Stimulated activated CD4-positive, alpha-beta T cell treated with anti-CD3 and anti-CD28 coated beads, Interleukin-2, amount 100 ng/mL, for 48 hours (primary cell): Measurements from ENCODE around the gene SNX32.
A peak's percentile ranks its signal among the peaks of the same experiment; 100 is the strongest.

Source experiments
- DNase-seq, 2 donors: peaks; one replicate each; pipeline ENCODE4 v3.0.0-alpha.2; 2020

The SNX32 gene

DNA sequence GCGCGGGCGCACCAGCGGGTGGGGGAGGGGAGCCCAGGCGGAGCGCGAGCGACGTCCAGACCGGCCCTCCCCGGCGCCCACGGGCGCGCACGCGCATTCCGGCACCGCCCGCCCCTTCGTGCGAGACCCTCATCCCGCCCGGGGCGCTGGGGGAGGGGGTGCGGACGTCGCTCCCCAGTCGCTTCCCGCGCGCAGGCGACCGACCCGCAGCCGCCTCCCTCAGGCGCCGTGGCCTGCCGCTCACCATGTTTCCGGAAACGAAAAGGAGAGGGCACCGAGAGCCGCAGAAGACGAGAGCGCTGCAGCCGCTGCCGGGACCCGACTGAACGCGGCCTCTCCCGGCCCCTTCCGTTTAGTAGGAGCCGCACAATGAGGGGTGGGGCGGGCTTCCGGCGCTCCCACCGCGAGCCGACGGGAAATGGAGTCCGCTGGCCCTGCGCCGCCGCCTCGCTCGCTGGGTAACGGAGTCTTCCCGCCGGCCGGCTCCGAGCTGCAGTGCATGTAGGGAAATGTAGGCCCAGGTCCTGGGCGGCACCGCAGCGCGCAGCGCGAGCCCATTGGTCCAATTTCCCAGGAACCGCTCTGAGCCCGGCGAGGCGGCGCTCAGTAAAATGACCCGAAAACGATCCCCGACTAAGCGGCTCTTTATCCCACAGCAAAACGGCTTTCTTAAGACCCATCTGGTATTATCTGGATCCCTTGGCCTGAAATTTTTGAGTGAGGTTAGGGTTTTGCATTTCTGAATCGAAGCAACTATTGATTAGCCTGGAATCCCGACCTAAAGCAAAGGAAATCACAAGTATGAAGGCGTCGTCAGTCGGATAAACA lies 24.3 kb downstream of the SNX32 start, which contains the start of gene CFL1:
CFL1 (minus strand) TSS at position 328 of the 828 bp plus-strand sequence; CDS start at position 247, 81 bp downstream.
- DNase-seq, result peak; percentile 94 to 95

DNA sequence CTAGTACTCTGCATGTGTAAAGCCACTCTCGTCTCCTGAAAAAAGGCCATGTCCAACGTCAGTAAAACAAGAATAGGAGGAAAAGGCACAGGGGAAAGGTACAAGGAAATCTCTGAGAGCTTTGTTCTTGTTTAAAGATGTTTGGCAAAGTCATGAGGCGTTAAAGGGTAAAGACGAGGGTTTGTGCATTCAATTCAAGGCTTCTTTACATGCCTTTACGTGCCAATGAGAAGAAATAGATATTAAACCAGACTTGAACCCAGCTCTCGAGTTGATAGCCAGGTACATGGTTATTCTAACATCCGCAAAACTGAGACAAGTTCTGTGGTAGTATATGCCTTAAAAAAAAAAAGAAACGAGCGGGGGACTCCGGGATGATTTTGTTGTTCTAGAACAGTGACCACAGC lies 24.9 kb downstream of the SNX32 start:
- no peak for DNase-seq

DNA sequence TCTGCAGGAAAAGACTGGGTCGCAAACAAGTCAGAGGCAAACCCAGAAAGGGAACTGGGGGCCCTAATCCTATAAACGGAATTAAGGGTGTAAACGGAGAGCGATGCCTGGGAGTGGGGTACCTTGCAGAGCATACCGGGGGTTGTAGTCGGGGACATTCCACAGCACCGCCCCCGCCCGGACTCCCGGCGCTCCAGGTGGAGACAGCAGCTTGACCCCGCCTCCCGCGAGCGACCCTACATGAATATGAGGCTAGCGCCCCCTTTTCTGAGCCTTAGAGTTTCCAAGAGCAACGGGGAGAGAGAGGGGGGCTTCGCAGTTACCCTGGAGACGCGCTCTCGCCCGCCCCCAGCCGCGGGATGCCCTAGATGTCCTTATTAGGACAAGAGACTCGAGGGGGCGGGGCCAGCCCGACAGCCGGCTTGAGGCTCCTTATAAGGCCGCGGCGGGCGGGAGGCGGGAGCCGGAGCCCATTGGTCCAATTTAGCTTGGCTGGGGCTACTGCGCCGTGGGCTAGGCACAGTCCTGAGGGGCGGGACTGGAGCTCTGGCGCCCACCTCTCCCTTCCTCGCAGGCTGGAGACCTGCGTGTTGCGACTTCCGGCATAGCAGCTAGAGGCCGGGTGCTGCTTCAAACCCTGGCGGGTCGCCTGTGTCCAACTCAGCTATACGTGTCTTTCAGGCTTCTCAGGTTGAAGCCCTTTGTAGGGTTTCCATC lies 25.5 kb downstream of the SNX32 start:
- DNase-seq, result peak; percentile 95 to 97

DNA sequence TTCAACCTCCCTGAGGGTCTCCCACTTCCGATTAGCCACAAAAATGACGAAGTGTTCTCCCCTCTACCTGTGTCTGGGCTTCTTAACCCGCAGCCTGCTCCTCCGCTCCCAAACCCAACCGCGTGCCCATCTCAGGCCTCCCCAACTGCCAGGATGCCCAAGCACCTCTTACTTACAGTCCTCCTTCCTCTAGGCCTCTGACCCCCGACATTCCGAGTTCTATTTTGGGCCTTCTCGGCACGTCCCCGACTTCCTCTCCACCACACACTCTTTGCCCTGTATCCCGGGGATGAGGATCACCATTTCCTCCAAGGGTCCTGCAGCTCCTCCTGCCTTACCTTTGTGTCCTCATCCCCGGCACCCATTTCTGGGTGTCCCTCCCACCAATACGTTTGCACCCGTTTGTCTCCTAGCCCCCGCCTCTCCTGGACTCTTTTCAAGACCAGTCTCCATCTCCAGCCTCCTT lies 26.1 kb downstream of the SNX32 start:
- DNase-seq, result peak; percentile 46 to 50

DNA sequence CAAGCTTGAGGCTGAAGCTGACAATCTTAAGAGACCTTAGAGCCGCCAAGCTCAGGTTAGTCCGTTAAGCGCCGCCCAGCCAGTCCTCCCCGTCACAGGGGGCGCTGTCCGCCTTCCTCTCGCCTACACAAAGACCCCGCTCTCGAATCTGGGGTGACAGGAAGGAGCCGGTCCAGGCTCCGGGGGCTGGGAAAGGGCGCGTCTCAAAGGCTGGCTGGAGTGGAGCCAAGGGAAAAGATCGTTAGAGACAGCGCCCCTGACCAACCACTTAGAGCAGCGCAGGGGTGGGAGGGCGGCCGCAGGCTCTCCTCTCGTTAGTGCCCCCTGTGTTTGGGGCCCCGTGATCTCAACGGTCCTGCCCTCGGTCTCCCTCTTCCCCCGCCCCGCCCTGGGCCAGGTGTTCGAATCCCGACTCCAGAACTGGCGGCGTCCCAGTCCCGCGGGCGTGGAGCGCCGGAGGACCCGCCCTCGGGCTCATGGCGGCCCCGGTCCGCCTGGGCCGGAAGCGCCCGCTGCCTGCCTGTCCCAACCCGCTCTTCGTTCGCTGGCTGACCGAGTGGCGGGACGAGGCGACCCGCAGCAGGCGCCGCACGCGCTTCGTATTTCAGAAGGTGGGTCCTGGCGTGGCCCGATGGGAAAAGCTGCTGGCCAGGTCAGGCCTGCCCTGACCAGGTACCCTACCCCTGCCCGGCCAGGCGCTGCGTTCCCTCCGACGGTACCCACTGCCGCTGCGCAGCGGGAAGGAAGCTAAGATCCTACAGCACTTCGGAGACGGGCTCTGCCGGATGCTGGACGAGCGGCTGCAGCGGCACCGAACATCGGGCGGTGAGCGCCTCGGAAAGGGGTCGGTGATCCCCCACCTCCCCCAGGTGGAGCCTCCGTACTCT lies 26.8 kb downstream of the SNX32 start, which contains the start of gene MUS81:
MUS81 (plus strand) TSS at position 156 of the 887 bp plus-strand sequence; CDS start at position 477, 321 bp downstream.
- peak; percentile 94 to 96 for DNase-seq

DNA sequence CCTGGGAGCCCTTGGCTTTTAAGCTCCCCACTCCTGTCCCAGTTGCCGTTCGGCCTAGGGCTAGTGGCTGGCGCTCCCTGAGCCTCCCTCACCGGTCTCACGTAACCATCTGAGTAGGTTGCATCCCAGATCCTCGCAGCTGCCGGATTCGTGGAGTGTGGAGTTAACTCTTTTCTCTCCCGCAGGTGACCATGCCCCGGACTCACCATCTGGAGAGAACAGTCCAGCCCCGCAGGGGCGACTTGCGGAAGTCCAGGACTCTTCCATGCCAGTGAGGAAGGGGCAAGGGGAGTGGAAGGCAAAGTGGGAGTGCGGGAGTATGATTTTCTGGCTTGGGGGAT lies 27.4 kb downstream of the SNX32 start:
- DNase-seq, result no peak

DNA sequence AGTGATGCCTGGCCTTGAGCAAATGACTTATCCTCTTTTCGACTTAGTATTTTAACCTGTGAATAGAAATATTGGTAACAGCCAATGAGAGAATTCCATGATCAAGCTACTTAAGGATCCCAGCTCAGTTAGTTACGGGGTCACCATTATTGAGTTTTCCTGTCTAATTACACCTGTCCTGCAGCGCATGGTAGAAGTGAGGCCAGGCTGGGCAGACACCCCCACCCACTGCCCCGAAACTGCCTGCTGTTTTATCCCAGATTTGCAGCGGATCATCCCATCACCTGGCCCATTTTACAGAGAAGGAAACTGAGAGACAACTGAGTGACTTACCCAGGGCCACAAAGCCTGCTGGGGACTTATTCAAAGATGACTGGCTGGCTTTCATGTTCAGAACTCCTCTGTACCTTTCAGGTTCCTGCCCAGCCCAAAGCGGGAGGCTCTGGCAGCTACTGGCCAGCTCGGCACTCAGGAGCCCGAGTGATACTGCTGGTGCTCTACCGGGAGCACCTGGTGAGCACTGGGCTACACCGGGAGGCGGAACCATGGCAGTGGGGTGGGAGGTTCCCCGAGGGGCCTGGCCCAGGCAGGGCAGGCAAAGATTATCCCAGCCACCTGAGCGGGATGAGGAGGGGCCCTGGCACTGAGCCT lies 27.9 kb downstream of the SNX32 start:
- no peak for DNase-seq

DNA sequence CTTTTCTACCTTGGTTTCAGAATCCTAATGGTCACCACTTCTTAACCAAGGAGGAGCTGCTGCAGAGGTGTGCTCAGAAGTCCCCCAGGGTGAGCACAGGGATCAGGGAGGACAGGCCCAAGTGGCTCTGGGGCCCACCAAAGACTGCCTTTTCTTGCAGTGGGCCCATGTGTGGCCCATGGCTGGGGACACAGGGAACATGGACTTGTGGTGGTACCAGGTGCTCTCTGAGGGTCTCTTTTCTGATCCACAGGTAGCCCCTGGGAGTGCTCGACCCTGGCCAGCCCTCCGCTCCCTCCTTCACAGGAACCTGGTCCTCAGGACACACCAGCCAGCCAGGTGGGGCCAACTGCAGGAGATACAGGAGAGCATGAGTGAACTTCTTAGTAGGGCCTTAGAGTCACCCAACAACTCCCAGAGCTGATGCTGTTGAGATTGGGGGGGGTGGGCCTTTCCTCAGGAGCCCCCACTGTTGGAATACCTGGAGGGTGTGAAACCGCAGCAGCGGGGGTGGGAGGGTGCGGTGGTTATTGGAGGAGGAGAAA lies 28.5 kb downstream of the SNX32 start:
- DNase-seq, result no peak

DNA sequence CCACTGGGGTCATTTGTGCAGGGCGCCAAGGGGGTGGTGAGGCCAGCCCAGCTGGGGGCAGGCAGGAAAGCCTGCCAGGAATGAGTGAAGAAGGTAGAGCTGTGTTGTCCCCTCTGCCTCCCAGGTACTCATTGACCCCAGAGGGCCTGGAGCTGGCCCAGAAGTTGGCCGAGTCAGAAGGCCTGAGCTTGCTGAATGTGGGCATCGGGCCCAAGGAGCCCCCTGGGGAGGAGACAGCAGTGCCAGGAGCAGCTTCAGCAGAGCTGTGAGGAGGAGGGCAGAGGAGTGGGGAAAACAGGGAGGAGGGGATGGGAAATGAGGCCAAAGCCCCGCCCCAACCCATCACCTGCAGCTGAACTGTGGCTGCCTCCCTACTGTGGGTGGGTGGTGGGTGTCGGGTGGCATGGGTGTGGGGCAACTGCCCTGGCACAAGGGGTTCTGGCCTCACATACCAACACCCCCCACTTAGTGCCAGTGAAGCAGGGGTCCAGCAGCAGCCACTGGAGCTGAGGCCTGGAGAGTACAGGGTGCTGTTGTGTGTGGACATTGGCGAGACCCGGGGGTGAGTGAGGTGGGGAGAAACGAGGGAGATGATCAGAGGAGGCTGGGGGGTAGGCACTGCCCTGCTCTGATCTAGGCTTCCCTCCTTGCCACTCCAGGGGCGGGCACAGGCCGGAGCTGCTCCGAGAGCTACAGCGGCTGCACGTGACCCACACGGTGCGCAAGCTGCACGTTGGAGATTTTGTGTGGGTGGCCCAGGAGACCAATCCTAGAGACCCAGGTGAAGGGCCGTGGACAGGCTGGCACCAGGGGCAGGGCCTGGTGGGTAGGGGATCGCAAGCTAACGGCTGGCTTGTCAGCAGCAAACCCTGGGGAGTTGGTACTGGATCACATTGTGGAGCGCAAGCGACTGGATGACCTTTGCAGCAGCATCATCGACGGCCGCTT lies 29.5 kb downstream of the SNX32 start:
- no peak for DNase-seq

DNA sequence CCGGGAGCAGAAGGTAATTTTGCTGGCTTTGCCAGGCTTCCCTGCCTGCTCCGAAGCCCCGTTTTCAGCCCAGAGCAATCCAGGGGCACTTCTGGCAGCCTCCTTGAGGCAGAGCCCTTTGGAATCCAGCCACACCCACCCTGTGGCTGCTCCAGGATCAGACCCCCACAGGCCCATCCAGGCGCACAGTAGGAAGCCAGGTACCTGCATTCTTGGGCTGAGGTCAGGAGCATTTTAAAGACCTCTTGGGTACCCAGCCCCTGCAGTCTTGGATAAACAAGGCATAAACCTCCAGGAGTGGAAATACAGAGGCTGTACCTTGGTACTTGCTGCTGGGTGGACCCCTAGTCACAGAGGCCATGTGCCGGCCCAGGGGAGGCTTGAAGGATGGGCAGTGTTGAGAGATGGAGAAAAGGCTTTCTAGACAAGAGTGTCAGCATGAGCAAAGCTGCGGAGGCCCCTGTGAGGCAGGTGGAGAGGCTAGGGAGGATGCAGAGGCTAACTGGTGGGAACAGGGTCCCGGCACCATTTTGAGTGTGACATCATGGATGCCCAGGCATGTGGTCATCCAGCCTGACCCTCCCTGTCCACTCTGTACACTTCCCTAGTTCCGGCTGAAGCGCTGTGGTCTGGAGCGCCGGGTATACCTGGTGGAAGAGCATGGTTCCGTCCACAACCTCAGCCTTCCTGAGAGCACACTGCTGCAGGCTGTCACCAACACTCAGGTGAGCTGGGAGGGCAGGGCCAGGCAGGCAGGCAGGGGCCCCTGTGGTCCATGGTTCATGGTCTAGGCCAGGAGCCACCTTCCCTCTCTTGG lies 30.3 kb downstream of the SNX32 start:
- no peak for DNase-seq

DNA sequence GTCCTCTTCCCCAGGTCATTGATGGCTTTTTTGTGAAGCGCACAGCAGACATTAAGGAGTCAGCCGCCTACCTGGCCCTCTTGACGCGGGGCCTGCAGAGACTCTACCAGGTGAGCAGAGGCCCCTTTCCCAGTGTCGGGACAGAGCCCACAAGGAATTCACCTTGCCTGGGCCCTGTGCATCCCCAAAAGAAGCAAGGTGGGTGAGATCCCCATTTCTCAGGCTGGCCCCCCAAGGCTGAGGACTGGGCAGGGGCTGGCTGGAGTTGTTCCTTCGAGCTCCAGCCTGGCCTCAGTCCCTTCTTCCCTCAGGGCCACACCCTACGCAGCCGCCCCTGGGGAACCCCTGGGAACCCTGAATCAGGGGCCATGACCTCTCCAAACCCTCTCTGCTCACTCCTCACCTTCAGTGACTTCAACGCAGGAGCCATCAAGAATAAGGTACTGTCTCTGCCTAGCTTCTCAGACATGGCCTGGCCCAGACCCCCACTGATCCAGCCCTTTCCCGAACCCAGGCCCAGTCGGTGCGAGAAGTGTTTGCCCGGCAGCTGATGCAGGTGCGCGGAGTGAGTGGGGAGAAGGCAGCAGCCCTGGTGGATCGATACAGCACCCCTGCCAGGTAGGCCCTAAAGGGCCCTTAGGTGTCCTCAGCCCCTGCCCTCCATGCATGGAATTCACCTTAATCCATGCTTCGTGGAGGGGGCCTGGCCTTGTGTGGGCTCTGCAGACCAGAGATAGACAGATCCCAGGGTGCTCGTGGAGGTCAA lies 31.1 kb downstream of the SNX32 start:
- no peak for DNase-seq

DNA sequence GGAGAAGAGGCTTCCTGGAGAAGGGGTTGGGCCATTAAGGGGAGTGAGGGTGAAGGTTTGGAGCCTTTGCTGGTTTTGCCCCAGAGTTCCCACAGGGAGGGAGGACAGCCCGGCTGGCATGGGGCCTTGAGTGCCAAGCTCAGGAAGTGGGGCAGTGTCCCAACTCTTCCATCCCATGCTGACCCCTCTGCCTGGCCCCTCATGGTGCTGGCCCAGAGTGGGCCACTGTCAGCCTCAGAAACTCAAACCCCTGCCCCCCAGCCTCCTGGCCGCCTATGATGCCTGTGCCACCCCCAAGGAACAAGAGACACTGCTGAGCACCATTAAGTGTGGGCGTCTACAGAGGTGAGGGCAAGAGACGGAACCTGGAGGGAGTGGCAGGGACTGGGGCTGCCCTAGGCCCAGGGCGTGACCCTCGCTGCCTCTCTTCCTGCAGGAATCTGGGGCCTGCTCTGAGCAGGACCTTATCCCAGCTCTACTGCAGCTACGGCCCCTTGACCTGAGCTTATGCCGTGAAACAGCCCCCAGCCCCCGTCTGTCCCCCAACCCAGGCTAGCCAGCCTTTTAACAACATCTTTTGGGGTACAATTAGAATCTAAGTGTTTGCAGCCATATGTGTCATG lies 31.9 kb downstream of the SNX32 start:
- DNase-seq, result no peak

DNA sequence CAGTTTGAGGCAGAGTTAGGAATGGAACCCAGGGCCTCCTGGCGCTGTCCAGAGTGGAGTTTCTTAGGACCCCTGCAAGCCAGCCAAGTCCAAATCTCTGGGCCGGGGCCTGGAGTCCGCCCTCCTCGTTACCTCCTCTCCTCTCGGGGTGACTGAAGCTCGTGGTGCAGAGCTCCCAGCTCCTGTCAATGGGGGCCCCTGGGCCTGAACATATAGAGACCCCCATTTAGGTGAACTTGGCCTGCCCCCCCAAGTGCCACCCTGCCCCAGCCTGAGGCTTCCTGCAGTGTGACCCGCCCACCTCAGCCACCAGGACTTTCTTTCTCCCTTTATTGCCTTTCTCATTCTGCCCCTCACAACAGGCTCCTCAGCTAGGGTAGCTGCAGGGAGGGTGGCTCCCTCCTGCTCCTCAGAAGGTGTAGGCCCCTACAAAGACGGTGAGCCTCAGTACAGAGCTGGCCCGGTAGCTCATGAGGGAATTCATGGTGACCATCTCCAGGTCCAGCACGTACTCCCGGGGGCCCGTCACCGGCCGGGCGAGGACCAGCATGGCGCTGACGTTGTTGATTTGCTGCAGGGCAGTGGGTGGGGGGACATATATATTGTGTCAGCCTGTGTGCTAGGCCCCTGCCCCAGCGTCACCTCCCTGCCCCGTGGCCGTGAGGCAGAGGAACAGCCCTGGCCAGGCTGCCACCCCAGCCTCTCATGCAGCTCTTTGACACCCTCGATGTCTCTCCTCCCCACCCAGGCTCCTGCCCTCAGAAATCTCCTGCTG lies 32.9 kb downstream of the SNX32 start:
- DNase-seq, result no peak

DNA sequence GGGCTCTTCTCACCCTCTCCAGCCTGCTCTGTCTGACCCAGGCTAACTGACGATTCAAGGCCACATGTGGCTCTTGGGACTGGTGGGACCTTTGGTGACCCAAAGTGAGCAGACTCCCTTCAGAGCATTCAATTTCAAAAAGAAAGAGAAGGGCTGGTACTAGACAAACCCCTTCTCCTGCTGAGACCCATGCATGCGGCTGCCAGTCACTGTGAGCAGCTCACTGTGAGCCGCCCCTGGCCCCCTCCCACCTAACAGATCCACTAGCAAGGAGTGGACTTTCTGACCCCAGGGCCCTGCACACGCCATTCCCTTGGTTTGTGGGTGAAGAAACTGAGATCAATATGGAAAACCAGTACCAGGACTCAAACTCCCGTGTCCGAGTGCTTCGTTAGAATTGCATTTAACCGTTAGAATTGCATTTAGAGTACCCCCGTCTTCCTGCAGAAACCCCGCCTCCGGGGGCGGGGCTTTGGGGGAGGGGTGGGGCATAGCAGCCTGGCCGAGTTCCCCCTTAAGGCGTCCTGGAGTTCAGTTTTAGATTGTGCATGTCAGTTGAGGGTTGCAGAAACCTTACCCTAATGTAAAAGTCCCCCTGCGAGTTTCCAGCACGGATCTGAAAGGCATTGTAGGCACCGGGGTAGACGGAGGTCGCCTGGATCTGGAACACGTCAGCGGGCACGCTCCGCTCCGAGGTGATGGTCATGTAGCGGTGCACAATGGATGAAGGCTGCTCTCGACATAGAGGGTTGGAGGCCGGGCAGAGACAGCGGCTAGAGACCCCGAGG lies 33.7 kb downstream of the SNX32 start:
- DNase-seq, result no peak

DNA sequence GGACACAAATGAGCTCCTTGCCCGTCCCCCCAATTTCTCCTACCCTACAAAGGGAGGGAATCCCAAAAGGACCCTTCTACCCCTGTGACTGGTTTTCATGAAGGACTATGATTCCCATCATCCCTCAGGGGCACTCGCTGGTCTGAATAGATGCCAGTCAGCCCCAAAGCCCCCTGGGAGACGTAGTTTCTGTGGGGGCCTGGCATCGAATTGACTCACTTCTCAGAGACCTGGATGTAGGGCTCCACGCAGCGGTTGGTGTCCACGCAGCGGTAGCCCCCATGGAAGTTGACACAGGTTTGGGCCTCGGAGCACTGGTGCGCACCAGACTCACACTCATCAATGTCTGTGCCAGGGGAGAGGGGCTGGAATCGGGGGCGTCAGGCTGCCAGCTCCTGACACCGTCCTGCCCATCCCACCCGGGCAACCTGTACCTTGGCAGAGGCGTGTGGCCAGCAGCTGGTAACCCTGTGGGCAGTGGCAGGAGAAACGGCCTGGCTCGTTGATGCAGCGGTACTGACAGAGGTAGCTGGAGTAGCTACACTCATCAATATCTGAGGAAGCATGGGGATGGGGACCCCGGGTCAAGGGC lies 34.4 kb downstream of the SNX32 start:
- no peak for DNase-seq

DNA sequence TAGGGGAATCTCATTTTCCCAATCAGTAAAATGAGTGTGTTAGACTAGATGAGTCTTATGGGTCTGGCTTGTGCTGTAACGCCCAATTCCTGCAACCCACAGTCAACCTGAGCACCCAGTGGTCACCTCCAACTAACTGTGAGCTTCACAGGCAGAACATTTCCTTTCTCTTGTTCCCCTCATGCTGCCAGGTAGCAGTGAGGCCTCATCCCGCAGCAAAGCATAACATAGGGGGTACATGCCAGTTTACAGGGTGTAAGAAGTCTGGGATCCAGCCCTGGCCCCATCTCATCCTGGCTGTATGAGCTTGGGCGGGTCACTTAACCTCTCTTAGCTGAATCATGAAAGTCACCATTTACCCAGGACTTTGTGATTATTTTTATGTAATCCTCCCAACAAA lies 35.1 kb downstream of the SNX32 start:
- DNase-seq, result no peak
